Caco-2 (cell line): ENCODE data around the gene ZNF277. TPM values are rescaled to one million over a fixed set of nuclear protein-coding genes. Genes with fewer than 3 reads are reported as not detected.

Experiments used
- BruUV-seq: library from RNA; stranded (reverse); fragments of 400-500 nt; replicated peaks from 2 replicates; lab custom pipeline; 2021; lab: Mats Ljungman, UMichigan
- CTCF ChIA-PET: fragments of 300-600 bp; sonication (Branson Sonifier 250); formaldehyde crosslinking; loops from one replicate; lab custom pipeline; 2022; ENCODE audit warnings: antibody characterized with exemption; lab: Charles Lee
- POLR2A ChIA-PET: fragments of 300-600 bp; sonication (Branson Sonifier 250); formaldehyde crosslinking; loops from one replicate; lab custom pipeline; 2022; ENCODE audit warnings: antibody characterized with exemption; lab: Charles Lee
- DNase-seq, 2 experiments: peaks; one replicate each; pipeline versions ENCODE4 v3.0.0 to v3.0.0-alpha.2; 2020 to 2022
- H3K27me3 ChIP-seq: replicated peaks from 2 replicates; pipeline ENCODE4 v1.6.0; 2011; ENCODE audit warnings: low read length; ENCODE audit not compliant: control insufficient read depth, insufficient read depth
- H3K36me3 ChIP-seq: 2 replicates; pipeline ENCODE4 v1.5.1; 2011; ENCODE audit warnings: low read length; ENCODE audit not compliant: control insufficient read depth, insufficient read depth
- H3K4me1 ChIP-seq: fragments of 250-450 bp; sonication (Bioruptor Pico); 2 replicates; pipeline ENCODE4 v1.5.1; 2020; ENCODE audit warnings: mild to moderate bottlenecking
- H3K4me3 ChIP-seq: 2 replicates; pipeline ENCODE4 v1.5.1; 2011; ENCODE audit warnings: low read depth, mild to moderate bottlenecking, control low read depth, low read length
- H3K9me3 ChIP-seq: fragments of 250-450 bp; sonication (Bioruptor Pico); 2 replicates; pipeline ENCODE4 v1.5.1; 2020; ENCODE audit warnings: mild to moderate bottlenecking, moderate library complexity
- H3K27ac Mint-ChIP-seq: one replicate; pipeline ENCODE4 v1.8.0; 2022; ENCODE audit warnings: mixed read lengths; ENCODE audit not compliant: unreplicated experiment
- H3K27me3 Mint-ChIP-seq: one replicate; pipeline ENCODE4 v1.8.0; 2022; ENCODE audit warnings: mixed read lengths; ENCODE audit not compliant: insufficient read depth, unreplicated experiment
- H3K36me3 Mint-ChIP-seq: one replicate; pipeline ENCODE4 v1.8.0; 2022; ENCODE audit warnings: mild to moderate bottlenecking, mixed read lengths; ENCODE audit not compliant: insufficient read depth, unreplicated experiment
- H3K4me1 Mint-ChIP-seq: one replicate; pipeline ENCODE4 v1.8.0; 2022; ENCODE audit warnings: low read depth, mixed read lengths; ENCODE audit not compliant: unreplicated experiment
- H3K4me3 Mint-ChIP-seq: one replicate; pipeline ENCODE4 v1.8.0; 2022; ENCODE audit warnings: mild to moderate bottlenecking, moderate library complexity, mixed read lengths; ENCODE audit not compliant: unreplicated experiment
- H3K9me3 Mint-ChIP-seq: one replicate; pipeline ENCODE4 v1.8.0; 2022; ENCODE audit warnings: mixed read lengths; ENCODE audit not compliant: unreplicated experiment
- CTCF ChIP-seq, 2 experiments: fragments of 200-600 bp in 1 of 2; IDR thresholded peaks; 1 replicate in 1 of 2; 2 replicates in 1 of 2; pipeline versions ENCODE4 v1.5.1 to v1.8.0; 2011 to 2022; ENCODE audit warnings: antibody characterized with exemption in 1 of 2, control low read depth in 1 of 2, inconsistent platforms in 1 of 2, low read depth in 1 of 2, low read length in 1 of 2, mild to moderate bottlenecking in 1 of 2, moderate library complexity in 1 of 2; ENCODE audit not compliant: insufficient read depth in 1 of 2, severe bottlenecking in 1 of 2, unreplicated experiment in 1 of 2
- intact Hi-C: fragments of 100-400 bp; cut with micrococcal nuclease; formaldehyde crosslinking; loops from one replicate; pipeline ENCODE4 v1.10.0; 2022; ENCODE audit not compliant: unreplicated experiment
- total RNA-seq: library from RNA; stranded (reverse); gene quantifications from 2 replicates; pipeline ENCODE4 v1.2.3, GENCODE V29; 2022

ZNF277 gene
- total RNA-seq, 1 experiment from 2014 or later = 22.8 TPM

DNA sequence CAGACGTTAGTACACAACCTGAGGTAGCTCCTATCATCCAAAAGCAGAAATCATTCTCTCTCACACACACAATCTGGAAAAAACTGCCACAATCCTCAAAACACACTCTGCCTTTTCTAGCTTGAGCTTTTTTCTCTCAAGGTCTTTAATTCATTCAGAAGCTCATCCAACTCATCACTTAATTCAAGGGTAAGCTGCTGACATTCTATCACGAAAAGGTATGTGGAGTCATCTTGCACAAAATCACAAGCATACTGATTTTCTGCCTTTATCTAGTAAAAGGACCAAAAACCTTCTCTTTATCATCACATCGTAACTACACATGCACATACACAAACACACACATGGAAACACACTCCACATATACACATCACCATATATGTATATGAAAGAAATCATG is 32.3 kb upstream of the ZNF277 start:
- Histone ChIP-seq H3K4me1 (no peaks in the 10 kb centered on the region), H3K4me3 (no peak overlapping the region), H3K36me3 (no peaks in the 10 kb centered on the region), H3K27me3 (no peaks in the 10 kb centered on the region), H3K9me3 (no peaks in the 10 kb centered on the region)
- Mint-ChIP-seq H3K4me3 (no peak overlapping the region), H3K27me3 (peaks cover 7% of the 10 kb centered on the region), H3K9me3 (no peaks in the 10 kb centered on the region), H3K4me1 (no peaks in the 10 kb centered on the region), H3K27ac (no peak overlapping the region), H3K36me3 (no peaks in the 10 kb centered on the region)
- ChIA-PET CTCF (no interaction called here), POLR2A (no interaction called here)
- BruUV-seq = no TSS peak
- no peak for DNase-seq
- intact Hi-C loops = no loop called here
- TF ChIP-seq CTCF (IDR thresholded peaks at IDR 0.05; ENCODE audit: insufficient read depth in 1 of 2, low read depth in 1 of 2, low read length in 1 of 2, severe bottlenecking in 1 of 2, unreplicated experiment in 1 of 2) = no peak

DNA sequence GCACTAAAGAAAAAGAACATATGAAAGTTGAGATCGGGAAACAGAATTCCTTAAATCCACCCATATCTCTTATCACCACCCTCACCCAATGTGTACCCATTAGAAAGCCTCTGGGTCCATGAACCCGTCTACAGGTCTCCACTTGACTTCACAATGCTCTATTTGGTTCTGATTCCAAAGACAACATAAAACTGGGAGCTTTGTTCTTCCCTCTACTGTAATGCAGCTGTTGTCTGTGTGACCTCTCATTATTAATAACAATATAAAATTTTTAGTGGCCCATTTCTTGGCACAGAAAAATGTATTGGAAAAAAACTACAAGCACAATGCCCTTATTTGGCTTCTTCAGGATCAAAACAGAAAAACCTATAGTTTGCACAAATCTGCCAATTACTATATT is 30.3 kb upstream of the ZNF277 start:
- Mint-ChIP-seq H3K4me1 (no peaks in the 10 kb centered on the region), H3K27me3 (peaks cover 10% of the 10 kb centered on the region), H3K4me3 (no peak overlapping the region), H3K27ac (no peak overlapping the region), H3K9me3 (no peaks in the 10 kb centered on the region), H3K36me3 (no peaks in the 10 kb centered on the region)
- no peak for DNase-seq
- H3K4me3 ChIP-seq = no peak overlapping the region
- no peak for TF ChIP-seq CTCF (IDR thresholded peaks at IDR 0.05; ENCODE audit: insufficient read depth in 1 of 2, low read depth in 1 of 2, low read length in 1 of 2, severe bottlenecking in 1 of 2, unreplicated experiment in 1 of 2)
- POLR2A ChIA-PET = no interaction called here
- no peaks in the 10 kb centered on the region for H3K9me3 ChIP-seq
- no TSS peak for BruUV-seq
- 0 out of 2 replicates have a peak, but pooled peaks cover 1% of the 10 kb centered on the region for H3K27me3 ChIP-seq
- CTCF ChIA-PET = no interaction called here
- intact Hi-C loops = no loop called here
- H3K4me1 ChIP-seq = no peaks in the 10 kb centered on the region
- no peaks in the 10 kb centered on the region for H3K36me3 ChIP-seq

DNA sequence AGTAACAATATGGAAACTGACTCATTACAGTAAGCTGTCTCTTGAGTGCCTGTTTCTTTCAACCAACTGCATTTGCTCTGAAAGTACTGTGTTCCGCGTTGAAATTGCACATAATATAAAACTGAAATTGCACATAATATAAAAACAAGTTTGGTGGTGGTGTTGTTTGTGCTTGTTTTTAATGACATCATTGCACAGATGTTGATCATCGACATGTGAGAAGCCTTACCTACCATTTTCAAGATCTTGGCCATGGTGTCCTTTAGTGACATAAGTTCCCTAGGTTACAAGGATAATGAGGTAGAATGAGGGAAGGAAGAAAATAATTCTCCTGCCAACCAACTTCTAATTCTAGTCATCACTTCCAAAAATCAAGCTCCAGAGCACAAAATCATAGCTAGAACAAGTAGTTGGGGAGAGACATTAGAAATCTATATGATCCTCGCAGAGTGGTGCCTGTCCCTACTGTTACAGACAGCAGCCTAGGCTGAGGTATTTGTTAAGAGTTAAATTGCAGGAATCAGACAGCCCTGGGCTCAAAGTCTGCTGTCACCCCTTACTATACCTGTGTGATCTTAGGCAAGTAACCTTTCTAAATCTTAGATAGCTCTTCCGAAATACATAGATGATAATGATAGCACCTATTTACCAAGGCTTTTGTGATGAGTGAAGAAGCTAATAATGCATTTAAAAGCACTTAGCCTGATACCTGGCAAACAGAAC is 29.6 kb upstream of the ZNF277 start:
- POLR2A ChIA-PET = no interaction called here
- Mint-ChIP-seq H3K4me1 (no peaks in the 10 kb centered on the region), H3K9me3 (no peaks in the 10 kb centered on the region), H3K27me3 (peaks cover 10% of the 10 kb centered on the region), H3K4me3 (no peak overlapping the region), H3K36me3 (no peaks in the 10 kb centered on the region), H3K27ac (no peak overlapping the region)
- H3K36me3 ChIP-seq = no peaks in the 10 kb centered on the region
- 0 out of 2 replicates have a peak, but pooled peaks cover 1% of the 10 kb centered on the region for H3K27me3 ChIP-seq
- CTCF ChIA-PET = no interaction called here
- no peaks in the 10 kb centered on the region for H3K4me1 ChIP-seq
- no peak for TF ChIP-seq CTCF (IDR thresholded peaks at IDR 0.05; ENCODE audit: insufficient read depth in 1 of 2, low read depth in 1 of 2, low read length in 1 of 2, severe bottlenecking in 1 of 2, unreplicated experiment in 1 of 2)
- no TSS peak for BruUV-seq
- H3K9me3 ChIP-seq = no peaks in the 10 kb centered on the region
- intact Hi-C loops = no loop called here
- no peak for DNase-seq
- no peak overlapping the region for H3K4me3 ChIP-seq
